Activated effector memory CD4-positive, alpha-beta T cell treated with anti-CD3 and anti-CD28 coated beads, Interleukin-2, amount 50 U/mL, for 16 hours (primary cell): Measurements from ENCODE around the gene RRP12.
"Not testable (repeated sequence)": the region's sequence is repeated elsewhere in the genome, so short reads cannot be mapped to it uniquely, and the experiment has no call there.

Source experiments
- DNase-seq: peaks from one replicate; pipeline ENCODE4 v3.0.0-alpha.2; 2020

The RRP12 gene

DNA sequence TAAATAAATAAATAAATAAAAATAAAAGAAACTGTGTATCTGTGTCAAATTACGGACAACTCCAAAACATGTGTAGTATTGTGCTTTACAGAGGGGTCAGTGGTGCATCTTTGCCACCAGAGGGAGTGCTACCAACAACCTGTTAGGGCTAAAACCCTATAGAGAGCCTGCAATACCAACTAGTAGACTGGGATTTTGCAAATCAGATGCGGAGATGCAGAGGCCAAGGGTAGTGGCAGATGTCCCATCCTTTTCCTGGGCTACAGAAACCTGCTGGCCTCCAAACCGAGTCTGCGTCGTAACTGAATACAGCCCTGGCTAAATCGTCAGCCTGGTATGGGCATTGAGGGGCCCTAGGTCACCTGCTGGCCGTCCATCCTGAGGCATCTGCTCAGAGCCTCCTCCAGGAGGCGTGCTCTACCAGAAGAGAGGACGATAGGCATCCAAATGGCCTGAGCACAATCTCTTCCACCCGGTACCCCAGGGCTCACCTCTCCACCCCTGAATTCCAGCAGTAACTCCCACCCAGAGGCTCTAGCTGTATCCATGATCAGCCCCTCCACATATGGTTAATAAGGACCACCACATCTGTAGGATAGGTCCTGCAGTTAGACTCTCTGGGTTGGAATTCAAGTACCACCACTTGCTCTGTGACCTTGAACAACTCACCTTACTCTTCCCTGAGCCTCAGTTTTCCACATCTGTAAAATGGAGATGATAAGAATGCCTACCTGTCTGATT, 6.2 kb upstream of the RRP12 start:
- peak; percentile 86 for DNase-seq

DNA sequence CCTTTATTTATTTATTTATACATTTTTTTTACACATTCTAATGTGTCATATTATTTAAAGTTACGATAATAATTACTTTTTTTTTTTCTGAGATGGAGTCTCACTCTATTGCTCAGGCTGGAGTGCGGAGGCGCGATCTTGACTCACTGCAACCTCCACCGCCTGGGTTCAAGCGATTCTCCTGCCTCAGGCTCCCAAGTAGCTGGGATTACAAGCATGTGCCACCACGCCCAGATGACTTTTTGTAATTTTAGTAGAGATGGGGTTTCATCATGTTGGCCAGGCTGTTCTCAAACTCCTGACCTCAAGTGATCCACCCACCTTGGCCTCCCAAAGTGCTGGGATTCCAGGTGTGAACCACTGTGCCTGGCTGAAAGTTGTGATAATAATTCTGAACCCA, 5.3 kb upstream of the RRP12 start:
- not testable (repeated sequence) for DNase-seq

DNA sequence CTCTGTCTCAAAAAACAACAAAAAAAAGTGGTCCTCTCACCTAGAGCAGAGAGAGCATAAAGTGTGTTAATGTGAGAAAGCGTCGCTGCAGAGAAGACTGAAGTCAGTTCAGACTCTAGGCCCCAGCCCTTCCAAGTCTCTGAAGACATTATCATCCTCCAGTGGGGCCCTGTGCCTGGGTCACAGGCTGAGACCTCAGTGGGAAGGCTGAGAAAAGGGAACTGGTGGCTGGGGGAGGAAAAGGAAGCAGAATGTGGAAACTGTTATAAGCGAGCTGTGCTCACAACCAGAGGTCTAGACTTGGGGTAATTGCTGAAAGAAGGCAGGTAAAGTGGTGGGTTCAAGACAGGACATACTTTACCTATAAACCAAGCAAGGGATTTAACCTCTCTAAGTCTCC, 4.9 kb upstream of the RRP12 start:
- no peak for DNase-seq

DNA sequence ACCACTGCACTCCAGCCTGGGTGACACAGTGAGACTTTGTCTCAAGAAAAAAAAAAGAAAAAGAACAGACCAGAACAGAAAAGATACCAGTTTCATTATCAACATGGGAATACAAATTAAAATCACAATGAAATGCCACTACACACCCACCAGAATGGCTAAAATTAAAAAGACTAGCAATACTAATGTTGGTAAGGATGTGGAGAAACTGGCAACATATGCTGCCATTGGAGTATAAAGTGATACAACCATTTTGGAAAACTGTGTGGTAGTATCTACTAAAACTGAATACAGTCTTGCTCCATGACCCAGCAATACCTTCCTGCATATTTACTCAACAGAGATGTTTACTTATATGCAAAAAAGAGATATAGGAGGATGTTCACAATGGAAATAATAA, 2.9 kb upstream of the RRP12 start:
- DNase-seq = no peak

DNA sequence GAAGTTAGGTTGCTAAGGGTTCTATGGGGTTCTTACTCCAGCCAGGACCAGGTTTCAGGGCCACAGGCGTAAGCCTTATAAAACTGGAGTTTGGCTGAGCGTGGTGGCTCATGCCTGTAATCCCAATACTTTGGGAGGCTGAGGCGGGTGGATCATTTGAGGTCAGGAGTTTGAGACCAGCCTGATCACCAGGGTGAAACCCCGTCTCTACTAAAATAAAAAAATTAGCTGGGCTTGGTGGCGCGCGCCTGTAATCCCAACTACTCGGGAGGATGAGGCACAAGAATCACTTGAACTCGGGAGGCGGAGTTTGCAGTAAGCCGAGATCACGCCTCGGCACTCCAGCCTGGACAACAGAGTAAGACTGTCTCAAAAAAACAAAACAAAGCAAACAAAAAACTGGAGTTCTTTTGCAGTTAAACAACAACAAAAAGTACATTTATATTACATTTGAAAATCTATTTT, 347 bp upstream of the RRP12 start:
- DNase-seq = no peak

DNA sequence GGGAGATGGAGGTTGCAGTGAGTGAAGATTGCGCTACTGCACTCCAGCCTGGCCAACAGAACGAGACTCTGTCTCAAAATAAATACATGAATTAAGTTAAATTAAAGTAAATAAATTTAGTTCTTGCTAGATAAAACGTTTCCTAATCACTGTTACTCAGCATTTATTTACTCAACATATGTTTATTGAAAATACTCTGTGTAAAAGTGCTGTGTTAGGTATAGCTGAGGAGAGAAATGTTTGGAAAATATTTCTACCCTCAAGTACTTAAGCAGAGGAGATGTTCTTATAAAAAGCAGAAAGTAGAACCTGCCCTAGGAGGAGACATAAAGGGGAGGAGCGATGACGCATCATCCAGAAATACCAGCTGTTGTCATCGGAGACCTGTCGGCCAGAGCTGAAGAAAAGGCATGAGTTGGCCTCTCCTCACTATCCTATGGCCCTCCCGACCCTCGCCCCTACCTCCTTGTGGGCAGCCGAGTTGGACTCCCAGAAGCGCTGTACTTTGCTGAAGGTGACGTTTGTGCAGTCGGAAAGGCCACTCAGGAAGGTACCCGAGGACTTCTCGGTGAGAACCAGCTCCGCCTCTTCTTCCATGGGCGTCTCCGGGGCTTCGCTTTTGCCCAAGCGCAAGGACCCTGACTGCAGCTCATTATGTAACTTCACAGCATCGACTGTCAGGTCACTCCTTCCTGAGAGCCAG, 1.1 kb downstream of the RRP12 start:
- peak; percentile 76 for DNase-seq

DNA sequence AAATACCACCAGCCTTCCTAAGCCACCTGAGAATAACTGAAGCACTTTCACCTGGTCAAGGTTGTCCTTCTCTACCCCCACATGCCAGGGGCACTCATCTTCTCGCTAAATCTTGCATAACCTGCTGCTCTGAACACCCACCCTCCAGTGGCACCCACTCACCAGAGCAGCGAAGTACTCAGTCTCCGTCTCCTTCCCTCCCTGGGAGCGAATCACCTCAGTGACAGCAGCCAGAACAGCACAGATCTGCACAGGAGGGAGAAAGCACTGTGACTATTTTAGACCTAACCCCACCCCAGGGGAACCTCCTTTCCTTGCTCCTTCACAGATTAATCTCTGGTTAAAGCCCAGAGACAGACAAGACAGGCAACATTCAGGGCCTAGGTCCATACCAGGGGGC, 5.1 kb downstream of the RRP12 start:
- DNase-seq = no peak

DNA sequence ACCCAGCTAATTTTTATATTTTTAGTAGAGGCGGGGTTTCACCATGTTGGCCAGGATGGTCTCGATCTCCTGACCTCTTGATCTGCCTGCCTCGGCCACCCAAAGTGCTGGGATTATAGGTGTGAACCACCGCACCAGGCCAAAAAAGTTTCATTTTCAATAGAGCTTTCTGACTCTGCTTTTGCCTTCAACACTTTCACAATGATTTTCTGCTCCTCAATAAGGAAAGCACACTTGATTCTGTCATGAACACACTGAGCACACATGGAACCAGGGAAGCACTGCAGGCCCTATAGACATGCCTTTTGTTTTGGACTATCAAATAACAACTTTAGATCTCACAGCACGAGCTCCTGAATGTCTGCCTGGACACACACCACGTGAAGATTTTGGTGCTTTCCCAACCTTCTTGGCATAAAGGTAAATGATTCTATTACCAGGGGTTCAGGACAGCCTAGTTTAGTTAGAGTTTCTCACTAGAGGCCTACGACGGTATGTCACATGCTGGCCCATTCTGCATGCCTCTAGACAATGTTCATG, 8.0 kb downstream of the RRP12 start:
- no peak for DNase-seq

DNA sequence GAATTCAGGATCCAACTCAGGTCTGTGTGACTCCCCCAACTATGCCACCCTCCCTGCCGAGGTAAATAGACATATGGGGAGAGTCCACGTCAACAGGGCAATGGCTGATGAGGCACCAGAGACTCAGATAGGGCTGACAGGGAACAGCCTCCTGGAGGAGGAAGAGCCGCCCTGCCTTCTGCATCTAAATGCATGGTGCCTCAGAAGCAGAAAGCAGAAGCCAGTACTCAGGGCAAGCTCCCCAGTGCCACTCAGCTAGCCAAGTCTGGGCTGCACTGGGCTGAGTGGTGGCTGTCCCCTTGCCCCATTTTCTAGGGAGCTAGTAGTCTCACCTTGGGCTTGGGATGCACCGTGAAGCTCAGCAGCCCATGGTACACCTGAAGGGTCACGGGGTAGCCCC, 11.0 kb downstream of the RRP12 start:
- no peak for DNase-seq

DNA sequence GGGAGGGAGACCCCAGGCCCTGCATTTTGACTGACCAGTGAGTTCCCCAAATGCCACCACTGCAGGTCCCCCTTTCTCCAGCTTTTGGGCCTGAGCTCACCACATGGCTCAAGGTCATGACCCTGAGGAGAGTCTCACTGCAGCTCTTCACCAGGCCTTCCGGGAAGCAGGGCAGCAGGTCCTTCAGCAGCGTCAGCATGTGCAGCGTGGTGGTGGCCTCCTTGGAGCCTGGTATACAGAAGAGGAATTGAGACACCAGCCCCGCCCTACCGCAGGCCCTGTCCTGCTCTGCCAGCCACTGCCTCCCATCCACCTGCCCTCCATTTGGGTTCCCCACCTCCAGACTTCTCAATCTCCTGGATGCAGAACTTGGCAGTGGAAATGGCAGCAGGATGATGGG, 13.0 kb downstream of the RRP12 start:
- no peak for DNase-seq

DNA sequence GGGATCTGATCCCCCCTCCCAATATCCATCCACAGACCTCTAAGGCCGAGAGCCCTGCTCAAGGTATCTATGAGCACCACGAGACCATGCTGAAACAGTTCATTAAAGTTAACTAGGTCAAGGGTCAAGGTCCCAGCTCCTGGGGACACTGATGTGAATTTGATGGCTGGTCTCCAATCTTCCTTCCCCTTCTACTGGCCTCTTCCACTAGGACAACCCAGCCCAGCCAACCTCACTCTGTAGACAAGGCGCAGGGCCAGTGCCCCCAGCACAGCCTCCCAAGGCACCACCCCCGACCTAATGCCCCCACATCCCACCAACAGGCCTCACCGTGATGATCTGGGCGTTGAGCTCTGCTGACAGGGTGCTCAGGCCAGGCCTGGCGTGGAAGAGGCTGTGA, 15.6 kb downstream of the RRP12 start:
- no peak for DNase-seq

DNA sequence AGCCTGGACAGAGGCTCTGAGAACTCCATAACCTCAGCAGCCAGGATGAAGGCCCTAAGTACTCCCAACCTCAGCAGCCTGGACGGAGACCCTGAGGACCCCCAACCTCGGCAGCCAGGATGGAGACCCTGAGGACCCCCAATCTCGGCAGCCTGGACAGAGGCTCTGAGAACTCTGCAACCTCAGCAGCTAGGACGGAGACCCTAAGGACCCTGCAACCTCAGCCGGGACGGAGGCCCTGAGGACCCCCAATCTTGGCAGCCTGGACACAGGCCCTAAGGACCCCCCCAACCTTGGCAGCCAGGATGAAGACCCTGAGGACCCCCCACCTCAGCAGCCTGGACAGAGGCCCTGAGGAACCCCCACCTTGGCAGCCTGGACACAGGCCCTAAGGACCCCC, 16.5 kb downstream of the RRP12 start:
- DNase-seq = no peak

DNA sequence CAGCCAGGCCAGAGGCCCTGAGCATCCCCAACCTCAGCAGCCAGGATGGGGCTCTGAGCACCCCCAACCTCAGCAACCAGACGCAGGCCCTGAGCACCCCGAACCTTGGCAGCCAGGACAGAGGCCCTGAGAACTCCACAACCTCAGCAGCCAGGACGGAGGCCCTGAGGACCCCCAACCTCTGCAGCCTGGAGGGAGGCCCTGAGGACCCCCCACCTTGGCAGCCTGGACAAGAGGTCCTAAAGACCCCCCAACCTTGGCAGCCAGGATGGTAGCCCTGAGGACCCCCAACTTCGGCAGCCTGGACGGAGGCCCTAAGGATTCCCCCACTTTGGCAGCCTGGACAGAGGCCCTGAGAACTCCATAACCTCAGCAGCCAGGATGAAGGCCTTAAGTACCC, 17.0 kb downstream of the RRP12 start:
- no peak for DNase-seq

DNA sequence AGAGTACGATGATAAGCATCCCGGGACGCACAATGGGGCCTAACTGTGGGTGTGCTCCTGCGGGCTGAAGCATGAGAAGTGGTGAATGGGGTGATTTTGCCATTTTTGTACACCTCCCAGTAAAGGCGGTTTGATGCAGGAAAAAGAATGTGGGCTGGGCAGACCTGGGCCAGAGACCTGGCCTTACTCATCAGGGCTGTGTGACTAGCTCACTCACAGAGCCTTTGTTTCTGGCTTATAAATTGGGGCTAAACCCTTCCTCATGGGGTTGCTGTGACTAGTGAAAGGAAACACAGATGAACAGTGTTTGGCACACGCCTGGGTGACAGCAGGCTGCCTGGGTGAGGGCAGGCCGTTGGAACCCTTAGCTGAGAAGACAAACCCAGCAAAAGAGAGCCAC, 18.0 kb downstream of the RRP12 start:
- no peak for DNase-seq

DNA sequence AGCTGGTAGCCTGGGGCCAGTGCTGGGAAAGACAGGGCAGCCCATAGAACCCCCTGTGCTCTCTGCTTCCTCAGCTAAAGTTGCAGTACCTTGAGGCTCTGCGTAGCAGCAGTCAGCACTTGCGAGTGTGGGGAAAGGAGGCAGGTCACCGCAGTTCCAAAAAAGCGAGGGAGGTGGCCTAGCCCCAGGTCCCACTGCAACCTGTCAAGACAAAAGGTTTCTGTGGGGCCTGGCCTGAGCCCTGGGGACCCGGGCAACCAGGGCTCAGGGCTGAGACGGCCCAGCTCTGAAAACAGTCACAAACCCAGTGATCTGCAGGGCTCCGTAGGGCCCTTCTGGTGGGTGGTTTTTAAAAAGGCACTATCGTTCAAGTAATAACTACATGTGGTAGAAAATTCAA, 19.5 kb downstream of the RRP12 start:
- no peak for DNase-seq

DNA sequence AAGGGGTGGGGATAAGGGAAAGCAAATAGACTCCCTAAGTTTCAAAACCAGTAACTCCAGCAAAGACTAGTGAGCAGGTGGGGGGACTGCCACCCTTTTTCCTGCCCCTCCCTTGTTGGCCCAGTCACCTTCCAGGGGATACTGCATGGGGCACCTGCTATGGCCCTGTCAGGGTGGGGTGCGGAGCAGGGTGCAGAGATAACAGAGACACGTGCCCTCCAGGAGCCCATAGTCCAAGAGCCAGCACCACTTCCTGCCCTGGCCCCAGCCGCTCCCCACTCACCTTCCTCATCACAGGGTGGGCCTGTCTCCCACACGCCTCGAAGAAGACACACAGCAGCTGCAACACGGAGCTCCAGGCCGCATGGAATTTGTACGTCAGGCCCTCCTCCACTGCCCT, 20.6 kb downstream of the RRP12 start:
- DNase-seq = no peak

DNA sequence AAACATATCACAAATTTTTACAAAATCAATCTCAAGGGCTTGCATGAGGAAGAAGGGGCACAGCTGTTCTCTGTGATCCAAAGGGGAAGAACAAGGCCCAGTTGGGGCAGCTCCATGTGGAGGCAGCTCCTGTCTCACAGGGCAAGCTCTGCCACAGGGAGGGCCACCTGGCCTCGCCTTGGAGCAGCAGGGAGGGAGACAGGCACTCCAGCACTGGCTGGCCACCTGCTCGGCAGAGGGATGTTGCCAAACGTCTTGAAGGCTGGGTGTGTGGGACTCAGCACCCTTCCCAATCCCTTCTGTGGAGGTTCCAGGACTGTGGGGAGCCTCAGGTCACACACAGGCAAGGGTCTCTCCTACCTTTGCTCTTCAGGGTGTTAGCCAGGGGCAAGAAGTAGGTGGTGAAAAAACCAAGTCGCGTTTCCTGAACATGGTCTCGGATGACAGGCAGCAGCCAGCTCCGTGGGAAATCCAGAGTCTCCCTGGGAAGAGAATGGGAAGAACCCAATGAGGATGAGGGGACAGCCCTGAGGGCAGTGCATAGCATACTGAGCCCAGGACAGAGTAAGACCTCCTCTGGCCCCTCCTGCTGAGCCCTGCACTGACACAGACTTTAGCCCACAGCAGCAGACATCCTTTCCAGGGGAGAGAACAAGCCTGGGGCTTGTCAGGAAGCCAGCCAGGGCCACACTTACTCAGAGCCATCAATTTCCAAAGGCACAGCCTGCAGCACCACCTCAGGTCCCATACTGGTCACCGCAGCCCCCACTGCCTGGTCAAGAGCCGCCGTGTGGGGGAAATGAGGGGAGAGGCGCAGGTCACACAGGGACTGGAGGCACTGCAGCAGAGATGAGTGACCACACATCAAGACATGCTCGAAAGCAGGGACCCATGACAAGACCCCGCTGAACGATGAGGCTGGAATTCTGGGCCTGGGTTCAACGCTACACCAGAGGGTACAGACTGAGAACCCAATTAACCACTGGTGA, 21.9 kb downstream of the RRP12 start:
- DNase-seq = no peak

DNA sequence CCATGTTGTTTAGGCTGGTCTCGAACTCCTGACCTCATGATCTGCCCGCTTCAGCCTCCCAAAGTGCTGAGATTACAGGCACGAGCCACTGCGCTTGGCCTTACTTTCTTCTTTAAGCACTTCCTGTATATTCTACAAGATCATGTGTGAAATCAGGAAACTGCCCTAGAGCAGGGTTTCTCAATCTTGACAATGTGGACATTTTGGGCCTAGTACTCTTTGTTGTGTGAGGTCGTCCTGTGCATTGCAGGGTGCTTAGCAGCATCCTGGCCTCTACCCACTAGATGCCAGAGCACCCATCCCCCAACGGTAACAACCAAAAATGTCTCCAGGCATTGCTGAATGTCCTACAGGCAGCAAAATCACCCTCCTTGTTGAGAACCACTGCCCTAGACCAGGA, 24.7 kb downstream of the RRP12 start:
- no peak for DNase-seq

DNA sequence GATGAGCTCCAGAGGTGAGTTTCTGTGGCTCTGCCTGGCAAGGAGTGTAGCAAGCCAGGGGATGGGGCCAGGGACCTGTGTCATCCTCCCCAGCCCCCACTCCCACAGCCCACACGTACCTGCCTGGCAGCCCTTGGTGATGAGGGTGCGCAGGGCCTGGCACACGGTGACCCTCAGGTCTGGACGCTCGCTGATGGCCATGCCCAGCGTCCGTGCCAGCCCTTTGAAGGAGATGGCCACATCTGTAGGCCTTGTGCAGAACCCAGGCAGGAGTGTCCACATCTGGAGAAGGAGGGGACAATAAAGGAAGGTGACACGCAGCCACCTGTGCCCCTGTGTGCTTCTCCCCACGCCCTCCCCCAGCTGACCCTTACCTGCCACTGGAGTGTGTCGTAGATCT, 27.7 kb downstream of the RRP12 start:
- no peak for DNase-seq

DNA sequence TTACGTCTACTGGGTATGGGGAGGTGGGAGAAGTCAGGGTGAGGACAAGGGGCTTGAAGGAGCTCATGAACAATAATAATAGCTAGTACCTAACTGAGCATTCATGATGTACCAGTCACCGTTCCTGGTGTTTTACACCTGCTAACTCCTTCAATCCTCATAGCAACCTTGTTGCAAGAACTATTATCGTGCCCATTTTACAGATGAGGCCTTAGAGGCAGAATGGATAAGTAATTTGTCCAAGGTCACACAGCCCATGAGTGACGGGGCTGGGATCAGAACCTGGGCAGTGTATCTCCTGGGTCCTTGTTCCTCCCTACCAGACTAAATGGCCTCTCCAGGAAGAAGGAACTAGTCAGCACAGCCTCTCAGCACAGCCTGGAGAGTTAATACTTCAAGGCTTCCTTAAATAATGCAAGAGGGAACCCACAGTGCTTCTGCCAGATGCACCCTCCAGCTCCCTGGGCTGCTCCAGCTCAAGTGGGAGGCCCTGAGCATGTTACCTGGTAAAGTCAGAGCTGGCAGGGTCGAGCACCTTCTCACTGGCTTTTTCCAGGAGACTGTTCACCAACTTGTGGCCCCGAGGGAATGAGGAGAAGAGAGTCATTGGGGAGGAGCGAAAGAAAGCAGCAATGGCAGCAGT, 28.8 kb downstream of the RRP12 start:
- no peak for DNase-seq

DNA sequence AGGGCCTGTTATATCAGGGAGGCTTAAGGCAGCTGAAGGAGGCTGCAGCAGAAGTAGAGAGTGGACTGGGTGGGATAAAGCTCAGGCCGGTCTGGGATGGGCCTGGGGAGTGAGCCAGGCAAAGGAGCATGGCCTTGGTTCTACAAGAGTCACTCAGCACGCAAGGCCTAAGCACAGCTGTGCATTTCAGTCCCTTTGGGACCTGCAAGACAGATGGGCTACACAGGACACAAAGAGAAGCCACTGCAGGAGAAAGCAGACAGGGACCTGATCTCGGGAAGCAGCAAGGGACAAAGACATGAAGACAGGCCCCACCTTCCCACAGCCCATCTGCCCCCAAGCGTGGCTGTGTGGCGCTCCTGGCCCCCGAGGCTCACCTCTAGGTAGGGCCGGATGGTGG, 29.4 kb downstream of the RRP12 start:
- DNase-seq = no peak

DNA sequence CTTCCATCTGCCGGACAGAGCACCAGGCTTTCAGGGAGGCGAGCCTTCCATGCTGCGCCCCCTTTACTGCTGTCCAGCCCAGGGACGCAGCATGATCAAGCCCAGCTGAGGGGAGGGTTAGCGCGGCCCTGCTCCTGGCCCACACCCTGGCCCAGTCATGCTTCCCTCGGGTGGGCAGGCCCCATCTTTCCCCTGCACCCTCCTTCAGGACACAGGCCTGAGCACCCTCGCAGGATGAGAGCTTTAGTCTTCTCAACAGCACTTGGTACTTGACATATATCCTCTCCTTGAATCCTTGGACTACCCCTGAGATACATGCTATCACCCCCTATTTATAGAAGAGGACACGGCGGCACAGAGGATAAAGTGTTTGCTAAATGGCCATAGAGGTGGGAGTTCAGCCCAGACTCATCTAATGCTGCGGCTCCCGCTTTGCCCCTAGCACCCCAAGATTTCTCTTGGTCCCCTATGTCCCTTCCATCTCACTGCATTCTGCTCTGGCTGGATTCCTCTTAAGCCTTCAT, 34.0 kb downstream of the RRP12 start:
- no peak for DNase-seq
